ENCODE measurements around the gene KRT33B.
"Not testable (repeated sequence)": the region's sequence is repeated elsewhere in the genome, so short reads cannot be mapped to it uniquely, and the experiment has no call there.

KRT33B gene

DNA sequence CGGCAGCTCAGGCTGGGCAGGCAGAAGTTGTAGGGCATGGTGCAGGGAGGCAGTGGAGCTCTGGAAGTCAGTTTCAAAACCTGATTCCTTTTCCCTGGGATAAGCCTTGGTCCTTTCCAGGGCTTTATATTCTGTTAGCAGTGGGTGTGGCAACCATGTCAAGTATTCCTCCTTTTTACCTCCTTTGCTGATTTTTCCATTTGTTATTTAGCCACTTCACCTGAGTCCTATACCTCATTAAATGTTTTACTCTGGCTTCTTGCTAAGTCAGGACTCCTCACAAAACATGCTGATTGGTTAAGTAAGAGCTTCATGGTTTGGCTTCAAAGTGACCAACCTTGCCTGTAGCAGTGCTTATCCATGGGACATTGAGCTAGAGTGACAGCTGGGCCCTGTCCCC lies at the start of gene KRT33B:
KRT33B (minus strand) TSS at position 101 of the 400 bp plus-strand sequence; CDS start at position 38, 63 bp downstream.
- DNase-seq: no peak

DNA sequence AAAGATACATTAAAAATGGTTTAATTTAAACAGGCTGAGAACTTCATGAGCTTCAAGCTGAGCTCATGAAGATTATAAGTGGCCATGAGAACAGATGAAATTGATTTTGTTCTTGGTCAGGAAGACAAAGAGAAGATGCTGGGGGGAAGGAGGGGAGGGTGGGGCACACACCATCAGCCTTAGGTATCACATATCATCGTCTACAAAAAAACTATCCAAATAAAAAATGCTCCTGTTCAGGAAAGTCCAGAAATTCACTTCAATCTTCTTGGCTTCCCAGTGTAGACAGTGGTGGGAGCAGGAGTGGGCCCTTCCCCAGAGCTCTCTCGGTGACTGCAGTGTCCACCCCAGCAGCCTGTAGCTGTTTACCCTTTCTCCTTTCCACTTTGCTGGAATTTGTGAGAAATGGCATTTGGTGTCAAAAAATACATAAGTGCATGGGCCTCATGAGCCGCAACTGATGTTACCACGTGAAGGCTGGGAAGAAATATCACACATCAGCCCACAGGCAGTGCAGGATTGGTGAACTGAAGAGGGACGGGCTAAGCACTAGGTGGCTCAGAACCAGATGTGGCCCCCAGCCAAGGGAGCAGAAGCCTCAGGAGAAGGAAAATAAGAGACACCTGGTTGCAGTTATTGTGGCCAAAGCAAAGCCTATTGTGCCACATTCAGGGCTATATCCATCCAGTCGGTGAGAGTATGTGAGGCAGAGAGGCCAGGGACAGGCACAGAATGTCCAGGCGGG lies 48.7 kb upstream of the KRT33B start:
- no peak for DNase-seq

- DNase-seq: no peak
These were observed 48.0 kb upstream of the KRT33B start for GRCh38 chr17:41417576-41418015.

DNA sequence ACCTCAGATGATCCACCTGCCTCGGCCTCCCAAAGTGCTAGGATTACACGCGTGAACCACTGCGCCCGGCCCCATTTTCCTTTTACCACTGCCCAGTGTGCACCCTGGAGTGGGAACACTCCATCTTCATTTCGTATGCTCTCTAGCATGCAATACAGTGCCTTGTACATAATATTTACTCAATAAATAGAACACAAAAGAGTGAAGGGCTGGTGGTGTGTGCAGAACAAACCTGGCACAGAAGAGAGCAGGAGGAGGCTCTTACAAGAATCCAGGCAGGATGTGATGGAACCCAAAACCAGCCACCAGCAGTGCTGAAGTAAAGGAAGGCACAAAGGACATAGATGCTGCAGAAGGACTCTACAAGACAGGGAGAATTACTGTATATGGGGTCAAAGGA lies 47.5 kb upstream of the KRT33B start:
- no peak for DNase-seq

GRCh38 chr17:41416479-41416878 lies 46.9 kb upstream of the KRT33B start:
- DNase-seq: no peak

DNA sequence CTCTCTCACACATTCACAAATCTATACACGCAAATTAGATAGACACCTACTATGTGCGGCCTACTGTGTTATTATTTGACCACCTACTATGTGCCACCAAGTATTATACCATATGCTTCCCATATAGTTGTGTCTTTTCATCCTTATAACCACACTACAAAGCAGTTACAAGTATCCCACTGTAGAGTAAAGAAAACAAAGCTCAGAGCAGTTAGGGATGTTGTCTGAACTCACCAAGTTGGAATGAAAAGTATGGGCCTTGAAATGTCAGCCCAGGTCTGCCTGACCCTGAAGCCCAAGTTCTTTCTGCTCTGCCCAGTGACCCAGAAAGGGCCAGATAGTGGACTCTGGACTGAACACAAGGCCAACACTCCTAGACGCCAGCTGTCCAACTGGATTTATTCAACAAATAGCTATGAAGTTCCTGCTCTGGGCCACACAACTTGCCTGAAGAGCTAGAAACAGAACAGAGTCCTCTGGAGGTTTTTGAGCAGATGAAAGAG lies 46.3 kb upstream of the KRT33B start:
- no peak for DNase-seq

DNA sequence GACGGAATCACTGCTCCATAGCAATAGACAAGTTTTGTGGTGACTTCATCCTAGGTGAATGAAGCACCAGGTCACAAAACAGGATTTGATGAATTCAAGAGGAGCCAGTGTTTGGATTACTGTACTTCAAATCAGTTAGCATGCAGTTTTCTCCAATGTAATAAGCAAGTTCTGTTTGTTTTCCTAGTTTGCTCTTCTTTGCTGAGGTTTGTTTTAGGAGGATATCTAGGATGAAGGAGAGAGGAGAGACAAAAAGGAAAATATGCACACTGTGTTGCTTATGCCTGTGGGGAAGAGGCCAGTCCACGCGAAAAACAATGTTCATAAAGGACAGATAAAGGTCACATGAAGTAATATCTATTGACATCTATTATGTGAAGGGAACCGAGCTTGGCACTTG lies 45.8 kb upstream of the KRT33B start:
- DNase-seq: no peak

- DNase-seq: no peak
These were observed 44.4 kb upstream of the KRT33B start for GRCh38 chr17:41413982-41414381.

DNA sequence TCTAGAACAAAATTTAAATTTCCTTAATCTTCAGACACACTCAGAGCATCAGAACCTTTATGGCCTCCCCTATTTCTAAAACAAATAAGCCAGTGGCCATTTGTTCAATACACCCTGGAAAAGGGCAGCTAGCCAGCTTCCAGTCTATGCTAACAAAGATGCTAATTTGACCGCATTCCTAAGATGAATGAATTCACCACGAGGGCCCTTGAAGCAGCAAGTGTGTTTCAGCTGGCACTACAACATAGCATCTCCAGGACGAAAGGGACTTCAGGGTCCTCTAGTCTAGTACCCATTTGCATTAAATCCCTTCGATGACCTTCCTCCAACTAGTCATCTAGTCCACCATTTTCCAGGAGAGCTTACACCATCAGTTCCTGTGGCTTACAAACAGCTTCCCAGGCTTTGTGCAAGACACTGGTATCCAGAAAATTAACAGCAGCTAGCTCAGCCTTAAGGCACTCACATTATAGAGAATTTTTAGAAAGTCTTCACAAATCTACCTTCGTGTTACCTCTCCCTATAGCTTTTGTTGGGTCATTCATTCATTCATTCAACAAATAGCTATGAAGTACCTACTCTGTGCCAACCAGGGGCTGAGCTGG lies 43.8 kb upstream of the KRT33B start:
- peak in 1 of 56 donors; percentile 4 for DNase-seq

GRCh38 chr17:41411072-41411840 lies 41.6 kb upstream of the KRT33B start:
- DNase-seq: no peak

DNA sequence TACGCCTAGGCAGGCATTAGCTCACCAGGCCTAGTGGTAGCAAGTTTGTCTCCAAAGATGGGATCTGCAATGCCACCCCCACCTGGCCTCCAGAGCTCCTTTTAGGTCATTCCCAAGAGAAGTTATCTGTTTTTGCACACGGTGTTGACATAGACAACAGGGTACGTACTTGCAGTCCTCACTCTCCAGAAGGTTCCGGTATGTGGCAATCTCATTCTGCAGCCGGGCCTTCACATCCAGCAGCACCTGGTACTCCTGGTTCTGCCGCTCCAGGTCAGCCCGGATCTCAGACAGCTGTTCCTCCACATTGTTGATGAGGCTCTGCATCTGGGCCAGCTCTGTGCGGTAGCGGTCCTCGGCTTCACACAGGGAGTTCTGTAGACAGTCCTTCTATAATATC lies 37.6 kb upstream of the KRT33B start:
- DNase-seq: no peak

- DNase-seq: no peak
These were observed 36.6 kb upstream of the KRT33B start for GRCh38 chr17:41406205-41406604.

DNA sequence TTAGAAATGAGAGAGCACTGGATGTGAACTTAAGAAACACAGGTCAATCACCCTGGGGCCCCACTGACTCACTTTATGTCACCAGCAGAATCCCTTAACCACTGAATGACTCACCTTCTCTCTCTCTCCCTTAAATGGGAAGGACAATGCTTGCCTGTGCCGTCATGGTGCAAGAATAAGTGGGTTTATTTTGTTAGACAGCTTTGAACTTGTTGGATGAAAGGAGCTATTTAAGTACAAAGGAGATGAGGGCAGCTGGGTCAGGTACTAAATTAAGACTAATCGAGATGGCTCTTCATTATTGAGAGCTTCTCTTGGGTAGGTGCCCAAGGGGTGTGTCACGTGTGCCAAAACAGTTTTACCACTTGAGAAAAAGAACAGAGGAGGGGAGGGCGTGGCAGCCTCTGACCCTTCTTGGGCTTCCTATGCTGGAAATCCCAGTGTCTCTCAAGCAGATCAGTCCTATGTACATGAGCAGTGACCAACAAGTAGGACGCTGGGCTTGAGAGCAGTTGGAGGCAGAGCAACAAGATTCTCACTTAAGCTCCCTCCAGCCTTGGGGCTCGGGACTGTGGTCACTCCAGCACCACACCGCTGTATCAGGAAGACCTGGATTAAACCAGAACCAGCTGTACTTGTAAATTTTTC lies 34.5 kb upstream of the KRT33B start:
- no peak for DNase-seq

DNA sequence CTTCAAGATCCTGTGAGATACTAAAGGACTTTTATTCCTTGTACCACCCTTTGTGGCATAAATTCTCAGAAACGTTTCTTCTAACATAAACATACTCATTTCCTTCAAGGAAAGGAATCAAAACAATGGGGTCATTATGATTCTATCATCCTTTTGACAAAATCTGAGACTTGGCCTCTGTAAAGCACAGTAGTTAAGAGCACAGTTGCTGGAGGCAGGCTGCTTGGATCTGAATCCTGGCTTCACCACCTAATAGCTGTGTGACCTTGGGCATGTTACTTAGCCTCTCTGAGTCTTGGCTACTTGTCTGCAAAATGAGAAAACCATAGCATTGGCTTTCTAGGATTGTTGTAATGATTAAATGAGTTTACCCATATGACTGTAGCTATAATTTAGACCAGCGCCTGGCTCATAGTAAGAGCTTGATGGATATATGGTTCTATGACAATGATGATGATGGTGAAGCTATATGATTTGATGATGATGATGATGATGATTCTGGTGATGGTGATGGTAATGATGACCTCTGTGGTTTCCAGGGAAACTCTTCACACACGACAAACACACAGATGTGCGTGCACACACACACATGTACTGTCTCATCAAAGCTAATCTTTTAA lies 33.9 kb upstream of the KRT33B start:
- DNase-seq: no peak

DNA sequence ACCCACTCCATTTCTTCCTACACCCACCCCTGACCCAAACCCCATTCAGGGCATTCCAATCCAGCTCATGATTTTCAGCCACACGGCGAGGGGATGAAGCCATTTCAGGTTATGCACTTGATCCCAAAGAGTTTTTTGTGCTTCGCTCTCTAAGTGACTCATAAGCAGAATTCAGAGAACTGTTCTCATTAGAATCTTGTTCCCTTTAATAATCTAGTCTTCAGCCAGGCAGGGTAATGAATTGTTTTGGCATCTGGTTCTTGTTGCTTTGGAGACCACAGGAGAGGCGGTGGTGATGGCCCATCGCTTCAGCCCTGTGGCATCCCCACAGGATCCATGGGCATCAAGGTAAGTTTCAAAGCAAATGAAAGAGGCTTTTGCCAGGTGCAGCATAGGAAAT lies 32.5 kb upstream of the KRT33B start:
- DNase-seq: peak in 1 of 56 donors; percentile 44

DNA sequence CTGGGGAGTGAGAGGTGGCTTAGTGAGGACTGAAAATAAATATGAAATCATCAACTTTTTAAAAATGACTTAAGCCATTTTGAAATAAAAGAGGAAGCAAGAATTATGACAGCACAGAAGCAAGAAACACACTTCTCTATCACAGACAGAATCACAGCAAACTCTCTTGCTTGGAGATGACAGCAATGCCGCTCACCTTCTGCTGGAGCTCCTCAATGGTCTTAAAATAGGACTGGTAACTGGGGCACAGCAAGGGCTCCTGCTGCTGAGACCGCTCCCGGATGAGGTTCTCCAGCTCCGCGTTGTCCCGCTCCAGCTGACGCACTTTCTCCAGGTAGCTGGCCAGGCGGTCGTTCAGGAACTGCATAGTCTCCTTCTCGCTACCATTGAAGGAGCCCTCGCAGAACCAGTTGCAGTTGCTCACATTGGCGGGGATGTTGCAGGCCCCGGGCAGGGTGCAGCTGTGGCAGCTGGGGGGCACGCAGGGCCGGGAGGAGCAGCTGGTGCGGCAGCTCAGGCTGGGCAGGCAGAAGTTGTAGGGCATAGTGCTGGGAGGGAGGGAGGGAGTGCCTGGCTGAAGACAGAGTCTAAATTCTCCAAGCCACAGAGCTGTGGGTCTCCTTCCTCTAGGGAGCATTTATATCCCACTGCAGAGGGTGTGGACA lies 27.5 kb upstream of the KRT33B start, which contains the start of gene KRT31:
KRT31 (minus strand) TSS at position 613 of the 665 bp plus-strand sequence; CDS start at position 544, 69 bp downstream.
- no peak for DNase-seq

DNA sequence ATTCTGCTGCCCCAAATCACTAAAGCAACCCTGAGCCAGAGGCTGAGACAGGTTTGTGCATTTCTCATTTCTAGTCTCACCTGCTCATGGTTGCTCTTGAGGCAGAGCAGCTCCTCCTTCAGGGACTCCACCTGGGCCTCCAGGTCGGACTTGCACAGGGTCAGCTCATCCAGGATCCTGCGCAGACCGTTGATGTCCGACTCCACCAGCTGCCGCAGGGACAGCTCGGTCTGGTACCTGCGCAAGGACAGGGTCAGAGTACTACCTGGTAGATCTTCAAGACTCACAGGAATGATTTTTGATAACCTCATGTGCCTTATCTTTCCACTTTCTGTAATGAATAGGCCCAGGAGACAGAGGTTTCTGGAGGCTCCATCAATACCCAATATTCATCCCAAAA lies 26.7 kb upstream of the KRT33B start:
- no peak for DNase-seq

- no peak for DNase-seq
These were observed 26.0 kb upstream of the KRT33B start for GRCh38 chr17:41395611-41396010.

GRCh38 chr17:41395044-41395443 lies 25.4 kb upstream of the KRT33B start:
- not testable (repeated sequence) for DNase-seq

- DNase-seq: no peak
These were observed 24.8 kb upstream of the KRT33B start for GRCh38 chr17:41394254-41394996.
